ENCODE measurements around the gene DAB2IP. TPM values are rescaled to one million over a fixed set of nuclear protein-coding genes. Genes with fewer than 3 reads are reported as not detected.

Gene DAB2IP
- total RNA-seq, 1 donor from 2014 or later = 81.6 TPM

GRCh38 chr9:121779381-121780117 lies 128.1 kb downstream of the DAB2IP start:
- no peak overlapping the region for H3K27ac ChIP-seq
- intact Hi-C loops (cut with DNase I) = no loop called here

GRCh38 chr9:121780177-121781040 lies 129.0 kb downstream of the DAB2IP start:
- peaks cover 3% of the 10 kb centered on the region for H3K4me1 ChIP-seq
- intact Hi-C loops (cut with DNase I) = no loop called here
- ATAC-seq (no peak), DNase-seq (no peak)
- H3K36me3 ChIP-seq = peaks cover 78% of the 10 kb centered on the region
- no peak overlapping the region for H3K27ac ChIP-seq
- no peaks in the 10 kb centered on the region for H3K27me3 ChIP-seq
- H3K9me3 ChIP-seq = no peaks in the 10 kb centered on the region
- no peak overlapping the region for H3K4me3 ChIP-seq
- TF ChIP-seq CTCF (IDR thresholded peaks at IDR 0.05) = no peak

More at GRCh38 chr9:121779381-121780117, 128.1 kb downstream of the DAB2IP start:
- Histone ChIP-seq H3K36me3 (peaks cover 87% of the 10 kb centered on the region), H3K4me1 (peaks cover 3% of the 10 kb centered on the region), H3K4me3 (no peak overlapping the region), H3K27me3 (no peaks in the 10 kb centered on the region), H3K9me3 (no peaks in the 10 kb centered on the region)
- no peak for TF ChIP-seq CTCF (IDR thresholded peaks at IDR 0.05)
- DNase-seq (no peak), ATAC-seq (no peak)

- intact Hi-C loops (cut with DNase I) = no loop called here
- no peak for TF ChIP-seq CTCF (IDR thresholded peaks at IDR 0.05)
- H3K36me3 ChIP-seq = peaks cover 71% of the 10 kb centered on the region
- H3K27ac ChIP-seq = no peak overlapping the region
- no peaks in the 10 kb centered on the region for H3K27me3 ChIP-seq
- H3K4me3 ChIP-seq = no peak overlapping the region
- DNase-seq (peak; percentile 58), ATAC-seq (no peak)
- H3K9me3 ChIP-seq = no peaks in the 10 kb centered on the region
- peaks cover 3% of the 10 kb centered on the region for H3K4me1 ChIP-seq
Measured at GRCh38 chr9:121781145-121781548, 129.7 kb downstream of the DAB2IP start.

- ATAC-seq (no peak), DNase-seq (no peak)
- Histone ChIP-seq H3K27ac (no peak overlapping the region), H3K4me3 (no peak overlapping the region), H3K27me3 (no peaks in the 10 kb centered on the region), H3K9me3 (no peaks in the 10 kb centered on the region), H3K4me1 (peaks cover 3% of the 10 kb centered on the region), H3K36me3 (peaks cover 63% of the 10 kb centered on the region)
- TF ChIP-seq CTCF (IDR thresholded peaks at IDR 0.05) = no peak
- intact Hi-C loops (cut with DNase I) = no loop called here
Measured at GRCh38 chr9:121781701-121782464, 130.4 kb downstream of the DAB2IP start.

GRCh38 chr9:121782514-121783110 lies 131.2 kb downstream of the DAB2IP start:
- no peaks in the 10 kb centered on the region for H3K9me3 ChIP-seq
- no peak overlapping the region for H3K4me3 ChIP-seq
- intact Hi-C loops (cut with DNase I) = no loop called here
- H3K27me3 ChIP-seq = no peaks in the 10 kb centered on the region
- H3K4me1 ChIP-seq = peaks cover 3% of the 10 kb centered on the region
- H3K36me3 ChIP-seq = peaks cover 56% of the 10 kb centered on the region
- no peak for DNase-seq
- no peak for TF ChIP-seq CTCF (IDR thresholded peaks at IDR 0.05)
- H3K27ac ChIP-seq = no peak overlapping the region
- ATAC-seq = no peak
